Measurements from ENCODE around the gene SLC16A8. TPM values are rescaled to one million over a fixed set of nuclear protein-coding genes. Genes with fewer than 3 reads are reported as not detected.

Gene SLC16A8
- polyA plus RNA-seq, 4 donors, result 0.72 to 1.8 (median 1.1) TPM

- no peak for DNase-seq (ENCODE audit: low read depth in 4 of 4, low spot score in 3 of 4)
Observed at GRCh38 chr22:38032681-38033521, 51.1 kb downstream of the SLC16A8 start.

GRCh38 chr22:38031491-38031890 is 52.5 kb downstream of the SLC16A8 start:
- no peak for DNase-seq (ENCODE audit: low read depth in 4 of 4, low spot score in 3 of 4)

- DNase-seq (ENCODE audit: low read depth in 4 of 4, low spot score in 3 of 4), result no peak
Observed at GRCh38 chr22:38030311-38031133, 53.5 kb downstream of the SLC16A8 start.

- no peak for DNase-seq (ENCODE audit: low read depth in 4 of 4, low spot score in 3 of 4)
Observed at GRCh38 chr22:38029901-38030300, 54.1 kb downstream of the SLC16A8 start.

- DNase-seq (ENCODE audit: low read depth in 4 of 4, low spot score in 3 of 4), result no peak
Observed at GRCh38 chr22:38029370-38029769, 54.6 kb downstream of the SLC16A8 start.

- DNase-seq (ENCODE audit: low read depth in 4 of 4, low spot score in 3 of 4), result no peak
Observed at GRCh38 chr22:38028344-38029130, 55.4 kb downstream of the SLC16A8 start.

Other genes starting within 250 kb of the SLC16A8 start
- 10 to 100 TPM; 25.5 to 30.5 (median 29.4) TPM for gene ANKRD54, start 239.8 kb downstream of the SLC16A8 start, polyA plus RNA-seq (ENCODE audit: insufficient read length in 4 of 4)
- gene EIF3L, start 234.8 kb downstream of the SLC16A8 start, polyA plus RNA-seq (ENCODE audit: insufficient read length in 4 of 4), result 1,000 to 10,000 TPM; 1,007 to 1,114 (median 1,055) TPM
- 10 to 100 TPM; 27.4 to 29.8 (median 28.1) TPM for gene MICALL1, start 177.9 kb downstream of the SLC16A8 start, polyA plus RNA-seq (ENCODE audit: insufficient read length in 4 of 4)
- 1 to 10 TPM; 6.1 to 8.0 (median 6.8) TPM for gene C22orf23, start 130.6 kb downstream of the SLC16A8 start, polyA plus RNA-seq (ENCODE audit: insufficient read length in 4 of 4)
- gene POLR2F, start 130.5 kb downstream of the SLC16A8 start, polyA plus RNA-seq (ENCODE audit: insufficient read length in 4 of 4), result 10 to 100 TPM; 55.4 to 82.1 (median 63.8) TPM
- gene SOX10, start 99.6 kb downstream of the SLC16A8 start, polyA plus RNA-seq (ENCODE audit: insufficient read length in 4 of 4), result 1 to 10 TPM in 3 of 4 donors, under 1 TPM in 1; 0.91 to 3.8 (median 1.3) TPM
- 10 to 100 TPM; 27.5 to 38.8 (median 29.3) TPM for gene PICK1, start 26.8 kb downstream of the SLC16A8 start, polyA plus RNA-seq (ENCODE audit: insufficient read length in 4 of 4)
- gene BAIAP2L2, start 26.5 kb upstream of the SLC16A8 start, polyA plus RNA-seq (ENCODE audit: insufficient read length in 4 of 4), result 1 to 10 TPM; 5.0 to 7.5 (median 6.6) TPM
- gene PLA2G6, start 97.6 kb upstream of the SLC16A8 start, polyA plus RNA-seq (ENCODE audit: insufficient read length in 4 of 4), result 10 to 100 TPM; 36.5 to 47.8 (median 39.9) TPM
- 1 to 10 TPM; 2.5 to 4.9 (median 3.1) TPM for gene MAFF, start 117.8 kb upstream of the SLC16A8 start, polyA plus RNA-seq (ENCODE audit: insufficient read length in 4 of 4)
- 10 to 100 TPM; 37.9 to 45.4 (median 40.9) TPM for gene TMEM184B, start 188.8 kb upstream of the SLC16A8 start, polyA plus RNA-seq (ENCODE audit: insufficient read length in 4 of 4)
- 100 to 1,000 TPM; 111 to 146 (median 127) TPM for gene CSNK1E, start 233.2 kb upstream of the SLC16A8 start, polyA plus RNA-seq (ENCODE audit: insufficient read length in 4 of 4)

Measured in right renal pelvis (tissue), 4 donors.